ENCODE data around the gene SH3GLB1. TPM values are rescaled to one million over a fixed set of nuclear protein-coding genes. Genes with fewer than 3 reads are reported as not detected.

The SH3GLB1 gene
- total RNA-seq, 1 experiment from 2014 or later, result 54.6 TPM

DNA sequence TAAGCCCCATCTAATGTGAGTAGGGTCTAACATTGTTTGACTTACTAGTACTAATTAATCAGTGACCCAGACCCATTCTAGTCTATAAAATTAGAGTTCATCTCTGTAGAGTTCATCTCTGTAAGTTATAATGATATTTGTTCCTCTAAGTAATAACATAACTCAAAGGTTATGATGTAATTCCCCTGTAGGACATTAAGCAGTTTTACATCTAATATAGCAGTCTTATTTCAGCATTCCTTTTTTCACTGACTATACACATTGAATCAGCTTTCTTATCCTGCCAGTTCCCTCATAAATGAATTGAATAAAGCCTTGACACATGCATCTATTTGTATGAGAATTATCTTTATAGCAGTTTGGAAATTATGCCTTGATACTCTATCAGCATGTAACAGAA is 90.9 kb downstream of the SH3GLB1 start:
- Mint-ChIP-seq H3K36me3 (ENCODE audit: insufficient read depth, unreplicated experiment) (peaks cover 5% of the 10 kb centered on the region), H3K4me1 (ENCODE audit: low read depth, unreplicated experiment) (peaks cover 17% of the 10 kb centered on the region), H3K27ac (ENCODE audit: unreplicated experiment) (no peak overlapping the region), H3K27me3 (ENCODE audit: unreplicated experiment) (peaks cover 7% of the 10 kb centered on the region), H3K9me3 (ENCODE audit: low read depth, unreplicated experiment) (no peaks in the 10 kb centered on the region), H3K4me3 (ENCODE audit: low read depth, unreplicated experiment) (no peak overlapping the region)
- TF ChIP-seq, protein P1, sequence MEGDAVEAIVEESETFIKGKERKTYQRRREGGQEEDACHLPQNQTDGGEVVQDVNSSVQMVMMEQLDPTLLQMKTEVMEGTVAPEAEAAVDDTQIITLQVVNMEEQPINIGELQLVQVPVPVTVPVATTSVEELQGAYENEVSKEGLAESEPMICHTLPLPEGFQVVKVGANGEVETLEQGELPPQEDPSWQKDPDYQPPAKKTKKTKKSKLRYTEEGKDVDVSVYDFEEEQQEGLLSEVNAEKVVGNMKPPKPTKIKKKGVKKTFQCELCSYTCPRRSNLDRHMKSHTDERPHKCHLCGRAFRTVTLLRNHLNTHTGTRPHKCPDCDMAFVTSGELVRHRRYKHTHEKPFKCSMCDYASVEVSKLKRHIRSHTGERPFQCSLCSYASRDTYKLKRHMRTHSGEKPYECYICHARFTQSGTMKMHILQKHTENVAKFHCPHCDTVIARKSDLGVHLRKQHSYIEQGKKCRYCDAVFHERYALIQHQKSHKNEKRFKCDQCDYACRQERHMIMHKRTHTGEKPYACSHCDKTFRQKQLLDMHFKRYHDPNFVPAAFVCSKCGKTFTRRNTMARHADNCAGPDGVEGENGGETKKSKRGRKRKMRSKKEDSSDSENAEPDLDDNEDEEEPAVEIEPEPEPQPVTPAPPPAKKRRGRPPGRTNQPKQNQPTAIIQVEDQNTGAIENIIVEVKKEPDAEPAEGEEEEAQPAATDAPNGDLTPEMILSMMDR (IDR thresholded peaks at IDR 0.05; ENCODE audit: unreplicated experiment), result no peak
- no TSS peak for BruUV-seq (replicated peaks)
- intact Hi-C loops (cut with micrococcal nuclease; ENCODE audit: unreplicated experiment), result no loop called here
- no peak for DNase-seq
- CTCF ChIA-PET, result no interaction called here

Other genes starting within 250 kb of the SH3GLB1 start
- gene CLCA1, start 235.6 kb upstream of the SH3GLB1 start, total RNA-seq (2022), result not detected in 2 replicates
- not detected in 2 replicates for gene CLCA4, start 157.5 kb upstream of the SH3GLB1 start, total RNA-seq (2022)
- 296 and 302 TPM in 2 replicates for gene SELENOF, start 209.6 kb downstream of the SH3GLB1 start, total RNA-seq (2022)
- gene HS2ST1, start 210.1 kb downstream of the SH3GLB1 start, total RNA-seq (2022), result 40.8 and 54.0 TPM in 2 replicates

All from Calu3 (cell line).